ENCODE data around the gene CAPN10.

GRCh38 chr2:240624011-240624949, 37.7 kb downstream of the CAPN10 start:
- TF ChIP-seq CTCF (IDR thresholded peaks at IDR 0.05 in 4 of 5, conservative IDR thresholded peaks at IDR 0.05 in 1 of 5) (no peak), POLR2A (IDR thresholded peaks at IDR 0.05) (no peak)
